HUDEP-2 (cell line): ENCODE results near the gene LUZP2.

ENCODE experiments used
- DNase-seq, 76 experiments: peaks; one replicate each; lab custom pipeline; 2025; ENCODE audit not compliant: unreplicated experiment in 76 of 76; lab: John Stamatoyannopoulos, UW

LUZP2 gene

DNA sequence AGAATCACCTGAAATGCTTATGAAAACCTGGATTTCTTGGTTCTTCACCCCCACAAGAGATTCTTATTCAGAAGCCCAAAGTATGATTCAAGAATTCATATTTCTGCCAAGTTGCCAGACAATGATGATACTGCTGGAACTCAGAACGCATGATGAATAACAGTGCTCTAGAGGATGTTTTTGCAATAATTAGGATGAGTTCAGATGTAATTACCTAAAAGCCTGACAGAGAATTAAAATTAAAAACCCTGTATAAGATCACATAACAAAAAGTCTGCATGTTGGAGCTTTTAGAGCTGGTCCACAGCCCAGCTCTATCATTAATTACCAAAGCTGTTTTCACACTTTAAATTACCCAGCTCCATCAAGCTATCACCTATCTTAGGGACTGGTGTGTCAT is 211.8 kb downstream of the LUZP2 start:
- no peak for DNase-seq

DNA sequence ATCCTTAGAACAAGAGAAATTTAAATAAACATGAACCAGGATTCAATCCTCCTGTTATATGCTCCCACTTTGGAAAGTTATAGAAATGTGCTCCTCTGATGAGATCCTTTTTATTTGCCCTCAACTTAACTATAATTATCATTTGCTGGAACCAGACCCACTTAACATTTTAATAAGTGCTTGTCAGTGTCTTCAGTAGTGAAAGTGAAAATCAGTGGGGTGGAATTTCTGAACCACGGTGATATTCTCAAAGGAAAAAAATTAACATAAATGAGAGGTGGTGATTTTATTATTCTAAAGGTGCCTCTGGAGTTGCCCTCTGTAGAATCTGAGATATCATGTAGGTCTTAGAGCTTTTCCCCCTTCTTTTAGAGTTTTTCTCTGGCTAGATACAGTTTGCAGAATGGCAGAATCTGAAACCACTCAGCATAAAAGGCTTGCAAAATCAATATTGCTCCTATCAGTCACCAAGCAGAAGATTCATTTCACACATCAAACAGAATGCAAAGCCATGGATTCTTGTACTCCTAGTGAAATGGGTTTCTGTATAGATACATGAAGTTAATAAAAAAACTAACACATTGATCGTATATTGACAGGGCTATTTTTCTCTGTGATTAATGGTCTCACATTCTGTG is 213.2 kb downstream of the LUZP2 start:
- DNase-seq: no peak

DNA sequence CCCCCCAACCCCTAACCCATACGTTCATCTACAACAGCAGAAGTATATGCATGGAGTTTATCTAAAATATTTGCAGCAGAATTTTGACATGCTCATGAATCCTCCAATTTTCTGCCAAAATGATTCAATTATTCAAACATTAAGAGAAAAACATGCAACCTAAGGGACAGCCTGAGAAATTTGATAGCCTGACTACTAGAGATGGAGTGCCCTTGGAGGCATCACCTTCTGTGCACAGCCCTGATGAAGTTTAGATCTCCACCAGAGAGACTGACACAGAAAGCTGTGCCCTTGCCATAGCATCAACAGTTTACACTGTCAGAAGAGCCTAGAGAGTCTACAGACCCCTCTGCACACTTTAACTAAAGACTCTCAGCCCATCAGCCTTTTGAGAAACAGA is 217.7 kb downstream of the LUZP2 start:
- no peak for DNase-seq

DNA sequence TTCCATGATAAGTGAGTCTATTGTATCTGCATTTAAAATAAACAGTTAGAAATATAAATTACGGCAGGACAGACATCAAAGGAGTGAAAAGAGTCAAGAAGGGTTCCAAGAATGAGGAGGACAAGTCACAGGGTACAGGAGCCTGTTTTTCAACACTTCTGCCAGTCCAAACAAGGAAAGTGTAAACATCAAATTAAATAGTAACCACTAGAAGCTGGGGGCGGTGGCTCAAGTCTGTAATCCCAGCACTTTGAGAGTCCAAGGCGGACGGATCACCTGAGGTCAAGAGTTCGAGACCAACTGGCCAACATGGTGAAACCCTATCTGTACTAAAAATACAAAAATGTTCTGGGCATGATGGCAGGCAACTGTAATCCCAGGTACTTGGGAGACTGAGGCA is 219.6 kb downstream of the LUZP2 start:
- DNase-seq: no peak

DNA sequence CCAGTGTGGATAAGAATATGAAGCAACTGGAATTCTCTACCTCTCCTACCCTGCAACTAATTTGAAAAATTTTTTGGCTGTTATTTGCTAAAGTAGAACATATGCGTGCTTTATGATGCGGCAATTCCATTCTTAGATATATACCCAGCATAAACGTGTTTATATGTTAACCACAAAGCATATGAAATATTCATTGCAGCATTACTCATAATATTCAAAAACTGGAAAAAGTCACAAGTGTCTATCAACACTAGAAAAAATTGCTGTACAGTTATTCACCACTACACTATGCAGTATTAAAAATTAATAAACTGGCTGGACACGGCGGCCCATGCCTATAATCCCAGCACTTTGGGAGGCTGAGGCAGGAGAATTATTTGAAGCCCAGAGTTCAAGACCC is 226.4 kb downstream of the LUZP2 start:
- no peak for DNase-seq

DNA sequence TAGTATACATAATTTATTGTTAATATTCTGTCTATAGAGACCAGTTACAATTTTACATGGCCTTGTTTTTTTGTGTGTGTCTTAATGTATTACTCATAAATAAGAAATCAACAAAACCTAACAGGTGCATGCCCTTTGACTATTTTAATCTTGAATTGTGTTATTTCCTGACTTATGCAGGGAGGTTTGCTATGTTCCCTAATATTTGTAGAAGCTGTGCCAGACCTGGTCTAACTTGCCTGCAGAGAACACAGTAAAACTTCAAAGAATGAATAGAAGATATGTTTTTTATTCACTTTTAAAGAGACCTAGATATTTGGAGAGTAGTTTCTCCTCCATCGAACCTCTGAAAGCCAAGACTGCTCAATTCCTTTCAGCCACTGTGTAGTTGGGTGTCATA is 234.7 kb downstream of the LUZP2 start:
- DNase-seq: no peak

DNA sequence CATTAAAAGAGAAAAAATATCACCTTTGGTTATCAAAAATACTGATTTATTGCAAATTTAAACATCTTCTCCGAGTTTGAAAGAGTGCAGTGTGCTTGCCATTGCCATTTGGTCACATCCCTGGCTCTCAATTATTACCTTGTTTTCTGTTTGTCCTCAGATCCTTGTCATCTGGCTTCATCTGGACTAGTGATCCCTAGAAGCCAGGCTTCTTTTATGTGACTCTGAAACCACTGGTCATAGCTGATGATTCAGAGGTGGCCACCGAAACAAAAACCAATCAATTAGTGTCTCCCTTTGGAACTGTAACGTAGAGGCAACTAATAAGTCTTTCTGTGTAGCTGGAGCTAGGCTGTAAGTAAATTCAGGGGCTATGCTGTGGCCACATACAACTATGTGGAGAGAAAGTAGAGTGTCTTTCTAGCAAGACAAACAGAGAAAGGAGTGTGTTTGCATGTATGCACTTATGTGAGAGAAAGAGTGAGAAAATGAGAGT is 237.9 kb downstream of the LUZP2 start:
- DNase-seq: no peak

DNA sequence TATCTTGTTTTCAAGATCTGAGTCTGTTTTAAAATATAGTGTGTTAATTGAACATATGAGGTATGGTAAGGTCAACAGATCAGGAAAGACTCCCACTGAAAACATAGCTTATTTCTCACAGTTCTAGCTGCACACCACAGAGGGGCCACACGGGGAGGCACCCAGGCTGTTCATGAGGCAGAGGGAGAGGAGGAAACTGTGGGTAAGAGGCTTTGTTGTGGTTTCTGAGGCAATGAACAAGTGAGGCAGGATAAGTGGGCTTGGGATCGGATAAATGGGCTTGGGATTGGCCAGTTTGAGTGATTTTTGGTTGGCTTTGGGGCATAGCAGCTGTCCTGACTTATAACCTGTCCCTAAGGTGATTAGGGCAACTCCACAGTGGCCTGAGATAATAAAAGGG is 242.1 kb downstream of the LUZP2 start:
- no peak for DNase-seq

DNA sequence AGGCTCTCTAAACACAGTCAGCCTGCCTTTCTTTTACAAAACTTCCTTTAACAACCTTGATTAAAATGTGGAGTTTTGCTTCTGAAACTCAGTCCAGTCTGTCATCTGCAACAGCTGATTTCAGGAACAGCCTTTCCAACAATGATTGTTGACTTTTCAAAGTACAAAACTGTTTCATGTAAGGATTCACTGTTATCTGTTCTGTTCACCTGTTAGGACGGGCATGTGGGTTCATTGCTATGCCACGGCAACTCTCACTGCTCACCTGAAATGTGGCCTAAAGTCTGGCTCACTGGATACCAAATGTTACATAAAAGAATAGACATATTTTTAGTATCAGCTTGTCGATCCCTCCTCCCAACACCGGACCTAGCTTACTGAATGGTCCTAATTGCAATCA is 242.8 kb downstream of the LUZP2 start:
- DNase-seq: no peak

DNA sequence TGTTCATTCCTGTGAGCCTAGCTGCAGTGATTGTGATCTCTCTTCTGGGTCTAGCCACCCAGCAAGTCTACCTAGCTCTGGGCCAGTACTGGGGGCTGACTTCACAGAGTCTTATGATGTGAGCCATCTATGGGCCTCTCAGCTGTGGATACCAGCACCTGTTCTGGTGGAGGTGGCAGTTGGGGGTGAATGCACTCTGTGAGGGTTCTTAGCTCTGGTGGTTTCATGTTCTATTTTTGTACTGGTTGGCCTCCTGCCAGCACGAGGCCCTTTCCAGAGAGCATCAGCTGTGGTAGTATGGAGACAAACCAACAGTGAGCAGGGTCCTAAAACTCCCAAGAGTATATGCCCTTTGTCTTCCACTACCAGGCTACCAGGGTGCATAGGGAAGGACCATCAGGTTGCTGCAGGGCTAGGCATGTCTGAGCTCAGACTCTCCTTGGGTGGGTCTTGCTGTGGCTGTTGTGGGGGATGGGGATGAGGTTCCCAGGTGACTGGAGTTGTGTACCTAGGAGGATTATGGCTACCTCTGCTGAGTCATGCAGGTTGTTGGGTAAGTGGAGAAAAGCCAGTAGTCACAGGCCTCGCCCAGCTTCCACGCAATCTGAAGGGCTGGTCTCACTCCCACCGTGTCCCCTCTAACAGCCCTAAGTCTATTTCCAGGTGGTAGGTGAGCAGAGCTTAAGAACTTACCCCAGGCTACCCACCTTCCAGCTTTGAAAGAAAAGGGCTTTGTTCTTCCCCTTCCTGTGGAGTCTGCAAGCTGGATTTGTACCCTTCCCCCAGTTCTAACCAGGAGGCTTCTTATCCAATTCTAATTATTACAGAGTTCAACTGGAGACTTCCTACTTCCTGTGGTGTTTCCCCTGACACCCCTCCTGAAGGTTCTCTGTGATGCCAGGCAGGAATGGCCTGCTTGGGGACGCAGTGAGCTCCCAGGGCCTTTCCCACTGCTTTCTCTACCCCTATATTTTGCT is 250.7 kb downstream of the LUZP2 start:
- no peak for DNase-seq

DNA sequence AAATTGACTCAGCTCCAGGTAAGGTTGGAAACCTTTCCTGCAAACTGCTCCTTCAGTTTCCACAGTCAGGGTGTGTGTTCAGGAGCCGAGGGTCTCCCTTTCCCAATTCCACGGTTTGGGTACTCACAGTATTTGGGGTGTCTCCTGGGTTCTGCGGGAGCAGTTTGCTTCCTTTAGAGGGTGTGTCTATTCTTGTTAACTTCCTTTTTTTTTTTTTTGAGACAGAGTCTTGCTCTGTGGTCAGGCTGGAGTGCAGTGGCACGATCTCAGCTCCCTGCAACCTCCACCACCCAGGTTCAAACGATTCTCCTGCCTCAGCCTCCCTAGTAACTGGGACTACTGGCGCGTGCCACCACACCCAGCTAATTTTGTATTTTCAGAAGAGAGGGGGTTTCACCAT is 251.4 kb downstream of the LUZP2 start:
- no peak for DNase-seq

DNA sequence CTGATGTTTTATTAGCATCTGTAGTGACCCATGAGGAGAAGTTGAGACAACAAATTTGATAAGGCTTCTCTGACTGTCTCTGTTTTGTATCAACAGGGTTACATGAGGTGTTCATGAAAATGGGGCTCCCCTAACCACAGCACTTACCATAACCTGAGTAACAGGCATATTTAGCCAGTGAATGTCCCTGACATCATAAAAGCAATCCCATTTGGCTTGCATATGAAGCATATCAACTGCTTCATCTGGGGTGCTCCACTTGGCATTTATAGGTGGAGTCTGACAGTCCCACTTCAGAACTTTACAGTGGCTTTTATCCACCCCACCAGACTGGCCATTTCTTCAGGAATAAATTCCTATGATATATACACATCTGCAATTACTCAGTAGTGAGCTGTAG is 257.6 kb downstream of the LUZP2 start:
- DNase-seq: no peak

DNA sequence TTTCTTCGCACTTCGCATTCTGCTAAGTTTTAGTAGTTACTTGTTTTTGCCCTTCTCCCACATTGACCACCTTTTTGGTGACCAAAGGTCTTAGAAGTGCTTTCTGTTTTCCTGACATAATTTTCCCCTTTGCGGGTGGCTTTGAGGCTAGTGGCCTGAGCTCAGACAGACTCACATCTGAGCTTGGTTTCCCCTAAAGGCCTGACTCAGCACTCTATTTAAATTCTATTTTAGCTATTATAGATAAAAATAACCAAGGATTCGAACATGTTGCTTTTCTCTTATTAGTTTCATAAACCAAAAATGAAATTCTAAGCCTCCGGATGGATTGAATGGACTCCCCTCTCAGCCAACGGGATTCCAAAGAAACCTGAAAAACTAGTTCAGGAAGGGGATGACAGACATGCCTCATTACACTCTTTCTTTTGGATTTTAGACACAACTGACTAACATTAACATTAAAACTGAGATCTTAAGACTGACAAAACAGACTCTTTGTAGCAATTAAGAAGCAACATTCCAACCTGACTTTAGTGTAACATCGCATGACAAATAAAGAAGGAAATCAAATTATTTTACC is 258.5 kb downstream of the LUZP2 start:
- DNase-seq: no peak

DNA sequence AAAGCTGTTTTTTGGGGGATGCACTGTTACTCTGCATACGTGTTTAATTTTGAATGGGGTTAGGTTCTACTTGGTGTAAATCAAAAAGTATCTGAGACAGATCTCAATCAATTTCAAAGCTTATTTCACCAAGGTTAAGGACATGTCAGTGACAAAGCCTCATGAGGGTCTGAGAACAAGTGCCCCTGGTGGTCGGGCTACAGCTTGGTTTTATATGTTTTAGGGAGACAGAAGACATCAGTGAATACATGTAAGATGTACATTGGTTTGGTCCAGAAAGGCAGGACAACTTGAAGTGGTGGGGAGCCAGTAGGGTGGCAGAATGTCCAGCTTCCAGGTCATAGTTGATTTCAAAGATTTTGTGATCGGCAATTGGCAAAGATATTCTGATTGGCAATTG is 262.9 kb downstream of the LUZP2 start:
- DNase-seq: no peak

DNA sequence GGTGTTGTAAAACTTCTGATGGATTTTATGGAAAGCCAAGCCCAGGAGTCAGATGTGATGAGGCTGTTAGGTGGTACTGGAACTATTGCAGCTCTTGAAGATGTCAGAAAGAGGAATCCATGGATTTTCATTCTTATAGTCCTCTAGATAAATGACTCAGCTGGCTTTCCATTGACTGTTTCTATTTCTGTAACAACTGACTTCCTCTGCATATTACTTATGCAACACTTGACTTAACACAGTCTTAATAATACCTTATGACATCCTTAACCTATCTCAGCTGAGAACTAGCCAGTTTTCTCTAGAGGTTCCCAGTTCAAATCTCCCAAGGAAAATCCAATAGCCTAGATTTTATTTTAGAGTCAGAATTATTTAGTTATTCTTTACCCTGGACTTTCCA is 263.8 kb downstream of the LUZP2 start:
- no peak for DNase-seq

DNA sequence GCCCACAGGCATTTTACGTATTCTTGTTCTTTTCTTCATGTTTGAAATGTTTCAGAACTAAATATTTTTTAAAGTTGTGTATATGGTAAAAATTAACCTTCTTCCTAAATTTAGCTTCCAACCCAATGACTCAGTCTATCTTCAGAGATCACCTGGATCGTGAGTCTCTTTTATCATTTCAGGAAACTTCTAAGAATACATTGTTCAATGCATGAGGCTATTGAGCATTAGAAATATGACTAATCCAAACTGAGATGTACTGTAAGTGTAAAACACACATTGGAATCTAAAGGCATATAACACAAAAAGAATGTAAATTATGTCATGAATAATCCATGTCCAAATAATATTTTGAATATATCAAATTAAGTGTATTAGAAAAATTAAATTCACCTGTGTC is 265.2 kb downstream of the LUZP2 start:
- no peak for DNase-seq

DNA sequence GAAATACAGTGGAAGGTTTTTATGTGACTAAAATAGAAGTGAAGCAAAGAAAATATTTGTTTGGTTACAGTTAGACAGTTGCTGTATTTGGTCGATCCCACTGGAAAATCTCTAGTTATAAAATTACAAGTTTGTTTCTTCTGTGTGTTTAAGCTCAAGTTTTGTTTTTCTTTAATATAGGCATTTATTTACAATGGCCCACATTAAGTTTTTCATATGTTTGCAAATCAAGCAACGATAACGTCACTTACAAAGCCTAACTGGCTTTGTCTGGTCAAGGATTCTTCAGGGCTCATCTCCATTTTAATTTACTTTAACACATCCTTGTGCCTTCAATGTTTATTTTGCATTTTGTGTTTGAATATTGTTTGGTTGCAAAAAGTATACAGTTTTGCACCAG is 270.6 kb downstream of the LUZP2 start:
- DNase-seq: no peak

DNA sequence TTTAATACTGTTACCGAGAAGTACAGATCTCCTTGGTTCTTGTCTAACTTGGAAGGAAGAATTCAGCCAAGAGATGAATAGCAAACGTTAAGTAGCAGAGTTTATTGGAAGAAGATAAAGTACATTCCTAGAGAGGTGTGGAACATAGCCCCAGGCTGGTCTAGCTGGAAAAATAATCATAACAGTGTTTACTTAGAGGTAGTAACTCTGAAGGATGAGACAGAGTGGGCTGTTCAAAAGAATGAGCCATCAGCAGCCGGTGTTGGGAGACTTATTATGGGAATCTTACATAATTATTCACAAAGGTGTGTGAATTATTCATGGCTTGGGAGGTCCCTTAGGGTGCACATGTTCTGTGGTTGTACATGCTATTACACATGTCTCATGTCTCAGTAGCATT is 276.5 kb downstream of the LUZP2 start:
- no peak for DNase-seq

DNA sequence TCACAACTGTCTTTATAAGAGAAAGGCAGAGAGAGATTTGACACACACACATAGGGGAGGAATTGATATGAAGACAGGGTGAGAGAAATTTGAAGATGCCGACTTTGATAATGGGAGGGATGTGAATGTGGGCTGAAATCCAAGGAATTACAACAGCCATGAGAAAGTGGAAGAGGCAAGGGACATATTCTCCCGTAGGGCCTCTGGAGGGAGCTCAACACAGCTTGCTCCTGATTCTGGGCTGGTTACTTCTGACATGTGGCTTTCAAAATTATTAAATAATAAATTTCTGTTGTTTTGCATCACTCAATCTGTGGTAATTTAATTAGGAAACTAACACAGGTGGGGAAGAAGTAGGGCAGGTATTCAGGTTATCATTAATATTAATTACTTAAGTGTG is 282.9 kb downstream of the LUZP2 start:
- DNase-seq: no peak

DNA sequence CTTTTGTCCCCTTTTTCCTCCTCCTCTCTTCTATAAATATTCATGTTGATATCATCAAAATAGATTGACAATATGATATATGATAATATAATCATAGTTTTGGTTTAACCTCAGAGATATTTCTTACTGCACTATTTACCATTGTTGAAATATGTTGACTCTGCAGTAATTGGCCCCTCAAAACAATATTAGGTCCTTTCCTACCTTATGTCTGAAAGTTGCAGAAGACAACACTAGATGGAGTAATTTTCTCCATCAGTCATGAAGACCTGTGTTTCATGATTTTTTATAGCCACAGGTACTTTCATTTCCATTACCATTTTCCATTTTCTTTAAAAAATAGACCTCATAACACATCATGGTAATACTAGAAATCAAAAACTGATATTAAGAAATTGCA is 284.4 kb downstream of the LUZP2 start:
- no peak for DNase-seq

DNA sequence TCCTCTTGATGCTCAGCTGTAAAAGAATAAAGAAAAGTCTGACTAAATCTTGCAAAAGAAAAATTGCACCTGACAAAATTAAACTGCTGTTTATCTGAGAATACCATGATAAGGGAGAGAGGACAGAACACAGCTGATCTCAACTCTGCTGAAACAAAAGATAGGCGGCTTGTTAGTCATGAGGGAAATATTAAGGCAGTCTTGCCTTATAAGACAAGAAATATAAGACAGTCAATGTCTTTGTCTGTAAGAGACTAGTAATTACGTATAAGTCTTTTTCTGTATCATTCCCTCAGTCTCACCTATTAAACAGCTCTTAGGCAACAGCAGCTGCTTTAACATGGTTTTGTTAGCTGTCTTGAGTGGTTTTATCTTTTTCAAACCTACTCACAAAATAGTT is 296.6 kb downstream of the LUZP2 start:
- no peak for DNase-seq

DNA sequence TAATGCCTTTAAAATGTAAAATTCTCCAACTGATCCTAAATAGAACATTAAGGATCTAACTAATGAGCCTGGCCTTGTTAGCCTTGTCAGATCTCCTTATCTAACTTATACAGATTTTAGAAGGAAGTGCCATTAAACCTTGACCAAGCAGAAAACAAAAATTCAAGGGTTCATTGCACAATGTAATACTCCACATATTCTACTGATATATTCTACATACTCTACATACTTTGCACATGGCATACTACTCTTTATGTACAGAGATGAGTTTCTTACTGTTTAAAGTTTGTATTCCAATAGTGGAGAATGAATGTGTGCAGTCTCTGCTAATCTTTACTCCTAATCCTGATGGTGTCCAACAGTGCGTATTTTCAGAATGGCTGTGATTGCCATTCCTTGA is 297.2 kb downstream of the LUZP2 start:
- no peak for DNase-seq
